ENCODE measurements around the gene MEGF11.

Gene MEGF11

GRCh38 chr15:65938604-65939003 lies 314.9 kb downstream of the MEGF11 start:
- Histone ChIP-seq H3K4me3 (ENCODE audit: low read length) (no peak overlapping the region), H3K9me3 (ENCODE audit: control insufficient read depth, low read length) (no peaks in the 10 kb centered on the region), H3K36me3 (ENCODE audit: control insufficient read depth, insufficient read depth, low read length, severe bottlenecking) (no peaks in the 10 kb centered on the region), H3K4me1 (ENCODE audit: control insufficient read depth, insufficient read depth, low read length) (peaks cover 21% of the 10 kb centered on the region), H3K9ac (ENCODE audit: low read length) (no peak overlapping the region), H3K27me3 (replicated peaks; ENCODE audit: control insufficient read depth, insufficient read depth, low read length) (peaks cover 6% of the 10 kb centered on the region)
- DNase-seq (ENCODE audit: low read depth): no peak

- Histone ChIP-seq H3K4me1 (ENCODE audit: control insufficient read depth, insufficient read depth, low read length) (peaks cover 21% of the 10 kb centered on the region), H3K27me3 (replicated peaks; ENCODE audit: control insufficient read depth, insufficient read depth, low read length) (peaks cover 11% of the 10 kb centered on the region), H3K36me3 (ENCODE audit: control insufficient read depth, insufficient read depth, low read length, severe bottlenecking) (no peaks in the 10 kb centered on the region), H3K9me3 (ENCODE audit: control insufficient read depth, low read length) (no peaks in the 10 kb centered on the region), H3K4me3 (ENCODE audit: low read length) (no peak overlapping the region), H3K9ac (ENCODE audit: low read length) (no peak overlapping the region)
- DNase-seq (ENCODE audit: low read depth): no peak
Measured at GRCh38 chr15:65937476-65937875, 316.1 kb downstream of the MEGF11 start.

GRCh38 chr15:65937054-65937453 lies 316.5 kb downstream of the MEGF11 start:
- no peak overlapping the region for H3K9ac ChIP-seq (ENCODE audit: low read length)
- no peak for DNase-seq (ENCODE audit: low read depth)
- no peaks in the 10 kb centered on the region for H3K9me3 ChIP-seq (ENCODE audit: control insufficient read depth, low read length)
- no peak overlapping the region for H3K4me3 ChIP-seq (ENCODE audit: low read length)
- no peaks in the 10 kb centered on the region for H3K36me3 ChIP-seq (ENCODE audit: control insufficient read depth, insufficient read depth, low read length, severe bottlenecking)
- H3K27me3 ChIP-seq (replicated peaks; ENCODE audit: control insufficient read depth, insufficient read depth, low read length): peaks cover 16% of the 10 kb centered on the region
- peaks cover 21% of the 10 kb centered on the region for H3K4me1 ChIP-seq (ENCODE audit: control insufficient read depth, insufficient read depth, low read length)

DNA sequence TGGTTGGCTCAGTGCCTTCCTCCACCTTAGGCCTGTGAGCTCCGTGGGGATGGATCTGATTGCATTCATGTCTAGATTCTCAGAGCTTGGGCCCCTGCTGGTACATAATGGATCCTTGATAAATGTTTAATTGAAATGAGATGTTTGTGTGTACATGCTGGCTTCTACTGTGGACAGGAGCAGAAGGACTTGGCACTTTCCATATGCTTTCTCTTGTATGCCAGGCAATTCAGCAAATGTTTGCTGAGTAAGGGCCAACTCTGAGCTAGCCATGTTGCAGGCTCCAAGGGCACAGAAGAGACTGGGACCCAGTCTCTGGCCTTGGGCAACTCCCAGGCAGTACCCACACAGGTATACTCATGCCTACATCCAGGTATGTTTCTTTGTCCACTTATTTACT lies 317.3 kb downstream of the MEGF11 start:
- Histone ChIP-seq H3K9me3 (ENCODE audit: control insufficient read depth, low read length) (no peaks in the 10 kb centered on the region), H3K9ac (ENCODE audit: low read length) (no peak overlapping the region), H3K4me3 (ENCODE audit: low read length) (no peak overlapping the region), H3K36me3 (ENCODE audit: control insufficient read depth, insufficient read depth, low read length, severe bottlenecking) (no peaks in the 10 kb centered on the region), H3K27me3 (replicated peaks; ENCODE audit: control insufficient read depth, insufficient read depth, low read length) (peaks cover 17% of the 10 kb centered on the region), H3K4me1 (ENCODE audit: control insufficient read depth, insufficient read depth, low read length) (peaks cover 21% of the 10 kb centered on the region)
- DNase-seq (ENCODE audit: low read depth): no peak

DNA sequence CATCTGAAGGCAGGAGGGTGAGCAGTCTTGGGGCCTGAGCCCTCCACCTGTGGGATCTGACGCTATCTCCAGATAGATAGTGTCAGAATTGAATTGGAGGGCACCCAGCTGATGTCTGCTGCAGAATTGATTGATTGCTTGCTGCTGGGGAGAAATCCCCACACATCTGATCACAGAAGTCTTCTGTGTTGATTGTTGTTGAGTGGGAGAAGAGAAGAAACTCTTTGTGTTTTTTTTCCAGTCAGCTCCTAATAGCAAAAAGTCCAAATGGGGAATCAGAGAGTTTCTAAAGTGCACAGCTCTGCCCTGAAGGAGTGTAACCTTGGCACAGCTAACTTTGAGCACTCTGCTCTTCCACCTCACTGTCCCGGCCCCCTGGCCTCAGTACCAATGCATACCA lies 318.2 kb downstream of the MEGF11 start:
- peaks cover 23% of the 10 kb centered on the region for H3K27me3 ChIP-seq (replicated peaks; ENCODE audit: control insufficient read depth, insufficient read depth, low read length)

DNA sequence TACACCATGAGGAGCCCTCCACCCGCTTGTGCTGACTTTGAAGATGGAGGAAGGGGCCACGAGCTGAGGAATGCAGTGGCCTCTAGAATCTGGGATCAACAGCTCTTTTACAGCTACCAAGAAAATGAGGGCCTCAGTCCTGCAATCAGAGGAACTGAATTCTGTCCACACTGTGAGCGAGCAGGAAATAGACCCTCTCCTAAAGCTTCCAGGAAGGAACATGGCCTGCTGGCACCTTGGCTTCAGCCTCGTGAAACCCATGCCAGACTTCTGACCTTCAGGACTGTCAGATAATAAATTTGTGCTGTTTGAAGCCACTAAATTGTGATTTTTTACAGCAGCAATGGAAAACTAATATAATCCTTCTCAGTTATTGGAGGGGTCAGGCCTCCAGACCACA lies 322.3 kb downstream of the MEGF11 start:
- Histone ChIP-seq H3K27me3 (replicated peaks; ENCODE audit: control insufficient read depth, insufficient read depth, low read length) (peaks cover 23% of the 10 kb centered on the region), H3K4me1 (ENCODE audit: control insufficient read depth, insufficient read depth, low read length) (no peaks in the 10 kb centered on the region), H3K4me3 (ENCODE audit: low read length) (no peak overlapping the region), H3K9ac (ENCODE audit: low read length) (no peak overlapping the region), H3K9me3 (ENCODE audit: control insufficient read depth, low read length) (no peaks in the 10 kb centered on the region), H3K36me3 (ENCODE audit: control insufficient read depth, insufficient read depth, low read length, severe bottlenecking) (no peaks in the 10 kb centered on the region)
- no peak for DNase-seq (ENCODE audit: low read depth)

More for the DNA sequence above, 318.2 kb downstream of the MEGF11 start:
- no peak for DNase-seq (ENCODE audit: low read depth)
- Histone ChIP-seq H3K4me3 (ENCODE audit: low read length) (no peak overlapping the region), H3K9ac (ENCODE audit: low read length) (no peak overlapping the region), H3K36me3 (ENCODE audit: control insufficient read depth, insufficient read depth, low read length, severe bottlenecking) (no peaks in the 10 kb centered on the region), H3K9me3 (ENCODE audit: control insufficient read depth, low read length) (no peaks in the 10 kb centered on the region), H3K4me1 (ENCODE audit: control insufficient read depth, insufficient read depth, low read length) (peaks cover 15% of the 10 kb centered on the region)

GRCh38 chr15:65930134-65930533 lies 323.4 kb downstream of the MEGF11 start:
- Histone ChIP-seq H3K4me1 (ENCODE audit: control insufficient read depth, insufficient read depth, low read length) (no peaks in the 10 kb centered on the region), H3K36me3 (ENCODE audit: control insufficient read depth, insufficient read depth, low read length, severe bottlenecking) (no peaks in the 10 kb centered on the region), H3K9ac (ENCODE audit: low read length) (no peak overlapping the region), H3K4me3 (ENCODE audit: low read length) (no peak overlapping the region), H3K9me3 (ENCODE audit: control insufficient read depth, low read length) (no peaks in the 10 kb centered on the region), H3K27me3 (replicated peaks; ENCODE audit: control insufficient read depth, insufficient read depth, low read length) (peaks cover 23% of the 10 kb centered on the region)
- no peak for DNase-seq (ENCODE audit: low read depth)

DNA sequence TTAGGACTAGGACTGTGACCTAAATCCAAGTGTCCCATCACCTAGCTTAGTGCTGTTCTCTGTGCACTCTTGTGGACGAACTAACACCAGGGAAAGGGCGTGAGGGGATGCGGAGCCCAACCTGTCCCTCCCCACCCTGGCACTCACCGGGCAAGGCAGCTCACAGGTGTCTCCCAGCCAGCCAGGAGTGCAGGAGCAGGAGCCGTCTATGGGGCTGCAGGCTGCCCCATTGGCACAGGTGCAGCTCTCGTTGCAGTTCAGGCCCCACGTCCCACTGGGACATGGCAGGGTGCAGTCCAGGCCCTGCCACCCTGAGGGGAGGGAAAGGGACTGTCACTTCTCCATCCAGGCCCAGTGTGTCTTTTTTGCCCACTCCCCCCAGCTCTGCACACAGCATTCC lies 324.0 kb downstream of the MEGF11 start:
- no peaks in the 10 kb centered on the region for H3K9me3 ChIP-seq (ENCODE audit: control insufficient read depth, low read length)
- peaks cover 23% of the 10 kb centered on the region for H3K27me3 ChIP-seq (replicated peaks; ENCODE audit: control insufficient read depth, insufficient read depth, low read length)
- H3K4me1 ChIP-seq (ENCODE audit: control insufficient read depth, insufficient read depth, low read length): no peaks in the 10 kb centered on the region
- H3K4me3 ChIP-seq (ENCODE audit: low read length): no peak overlapping the region
- H3K36me3 ChIP-seq (ENCODE audit: control insufficient read depth, insufficient read depth, low read length, severe bottlenecking): no peaks in the 10 kb centered on the region
- no peak overlapping the region for H3K9ac ChIP-seq (ENCODE audit: low read length)
- no peak for DNase-seq (ENCODE audit: low read depth)

GRCh38 chr15:65927545-65927944 lies 326.0 kb downstream of the MEGF11 start:
- Histone ChIP-seq H3K9ac (ENCODE audit: low read length) (no peak overlapping the region), H3K36me3 (ENCODE audit: control insufficient read depth, insufficient read depth, low read length, severe bottlenecking) (no peaks in the 10 kb centered on the region), H3K4me1 (ENCODE audit: control insufficient read depth, insufficient read depth, low read length) (no peaks in the 10 kb centered on the region), H3K9me3 (ENCODE audit: control insufficient read depth, low read length) (no peaks in the 10 kb centered on the region), H3K4me3 (ENCODE audit: low read length) (no peak overlapping the region), H3K27me3 (replicated peaks; ENCODE audit: control insufficient read depth, insufficient read depth, low read length) (peaks cover 12% of the 10 kb centered on the region)
- no peak for DNase-seq (ENCODE audit: low read depth)

DNA sequence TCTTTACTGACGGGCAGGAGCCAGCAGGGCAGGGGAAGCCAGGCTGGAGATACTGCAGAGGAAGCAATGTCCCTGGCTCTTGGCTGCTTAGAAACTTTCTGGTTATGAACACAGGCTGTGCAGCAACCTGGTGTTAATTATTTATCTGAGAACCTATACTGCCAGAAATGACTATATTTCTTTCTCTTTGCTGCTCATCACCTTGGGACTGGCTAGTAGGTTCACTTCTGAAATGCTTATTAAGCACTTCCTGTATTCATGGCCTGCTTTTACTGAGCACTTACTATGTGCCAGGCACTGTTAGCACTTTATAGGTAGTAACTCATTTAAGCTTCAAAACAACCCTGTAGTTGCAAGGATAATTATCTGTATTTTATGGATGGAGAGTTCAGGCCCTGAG lies 326.7 kb downstream of the MEGF11 start:
- no peaks in the 10 kb centered on the region for H3K36me3 ChIP-seq (ENCODE audit: control insufficient read depth, insufficient read depth, low read length, severe bottlenecking)
- H3K9ac ChIP-seq (ENCODE audit: low read length): no peak overlapping the region
- peaks cover 6% of the 10 kb centered on the region for H3K27me3 ChIP-seq (replicated peaks; ENCODE audit: control insufficient read depth, insufficient read depth, low read length)
- H3K4me1 ChIP-seq (ENCODE audit: control insufficient read depth, insufficient read depth, low read length): no peaks in the 10 kb centered on the region
- no peak overlapping the region for H3K4me3 ChIP-seq (ENCODE audit: low read length)
- no peak for DNase-seq (ENCODE audit: low read depth)
- H3K9me3 ChIP-seq (ENCODE audit: control insufficient read depth, low read length): no peaks in the 10 kb centered on the region

DNA sequence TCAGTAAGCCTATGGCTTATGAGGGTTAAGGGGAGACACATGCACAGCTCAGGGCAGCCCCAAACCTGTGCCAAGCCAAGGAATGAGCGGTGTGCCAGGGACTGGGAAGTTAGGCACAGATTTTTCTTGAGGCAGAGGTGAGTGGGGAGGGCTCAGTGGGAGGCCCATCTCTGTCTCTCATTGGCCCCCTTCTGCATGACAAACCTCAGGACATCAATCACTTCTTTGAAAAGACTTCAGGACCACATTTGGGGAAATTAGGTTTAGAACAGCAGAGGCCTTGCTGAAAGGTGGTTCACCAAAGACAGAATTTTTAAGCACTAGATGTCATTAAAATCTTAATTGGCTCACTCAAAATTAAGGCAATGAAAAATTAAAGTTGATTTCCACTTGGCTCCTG lies 327.1 kb downstream of the MEGF11 start:
- DNase-seq (ENCODE audit: low read depth): no peak

GRCh38 chr15:65925338-65925737 lies 328.2 kb downstream of the MEGF11 start:
- H3K9ac ChIP-seq (ENCODE audit: low read length): no peak overlapping the region
- no peak overlapping the region for H3K4me3 ChIP-seq (ENCODE audit: low read length)
- H3K9me3 ChIP-seq (ENCODE audit: control insufficient read depth, low read length): no peaks in the 10 kb centered on the region
- peaks cover 11% of the 10 kb centered on the region for H3K4me1 ChIP-seq (ENCODE audit: control insufficient read depth, insufficient read depth, low read length)
- no peak for DNase-seq (ENCODE audit: low read depth)
- H3K36me3 ChIP-seq (ENCODE audit: control insufficient read depth, insufficient read depth, low read length, severe bottlenecking): no peaks in the 10 kb centered on the region
- no peaks in the 10 kb centered on the region for H3K27me3 ChIP-seq (replicated peaks; ENCODE audit: control insufficient read depth, insufficient read depth, low read length)

More for the DNA sequence above, 327.1 kb downstream of the MEGF11 start:
- Histone ChIP-seq H3K4me1 (ENCODE audit: control insufficient read depth, insufficient read depth, low read length) (no peaks in the 10 kb centered on the region), H3K36me3 (ENCODE audit: control insufficient read depth, insufficient read depth, low read length, severe bottlenecking) (no peaks in the 10 kb centered on the region), H3K9ac (ENCODE audit: low read length) (no peak overlapping the region), H3K9me3 (ENCODE audit: control insufficient read depth, low read length) (no peaks in the 10 kb centered on the region), H3K4me3 (ENCODE audit: low read length) (no peak overlapping the region), H3K27me3 (replicated peaks; ENCODE audit: control insufficient read depth, insufficient read depth, low read length) (peaks cover 6% of the 10 kb centered on the region)
